PC-9 (cell line): ENCODE results near the gene TMEM45A. TPM values are rescaled to one million over a fixed set of nuclear protein-coding genes. Genes with fewer than 3 reads are reported as not detected.
A peak's percentile ranks its signal among the peaks of the same experiment; 100 is the strongest.

ENCODE experiments used
- BruUV-seq: library from RNA; stranded (reverse); fragments of 400-500 nt; replicated peaks from 2 replicates; lab custom pipeline; 2021; lab: Mats Ljungman, UMichigan
- CTCF ChIA-PET: fragments of 300-600 bp; sonication (Branson Sonifier 250); formaldehyde crosslinking; loops from one replicate; lab custom pipeline; 2022; ENCODE audit warnings: antibody characterized with exemption; lab: Charles Lee
- POLR2A ChIA-PET: fragments of 300-600 bp; sonication (Branson Sonifier 250); formaldehyde crosslinking; loops from one replicate; lab custom pipeline; 2022; ENCODE audit warnings: antibody characterized with exemption; ENCODE audit not compliant: unreplicated experiment; lab: Charles Lee
- DNase-seq, 2 experiments: peaks; one replicate each; pipeline versions ENCODE4 v3.0.0 to v3.0.0-alpha.2; 2015 to 2022; ENCODE audit warnings: mixed read lengths in 1 of 2
- H2AFZ ChIP-seq: fragments of 200-600 bp; sonication (generic); 2 replicates; pipeline ENCODE4 v1.8.1; 2017; ENCODE audit warnings: antibody characterized with exemption
- H3F3A ChIP-seq: fragments of 200-600 bp; sonication (generic); 2 replicates; pipeline ENCODE4 v1.8.1; 2017; ENCODE audit warnings: antibody characterized with exemption, mild to moderate bottlenecking, low read depth; ENCODE audit not compliant: insufficient read depth
- H3K27ac ChIP-seq: fragments of 200-600 bp; sonication (generic); 2 replicates; pipeline ENCODE4 v1.6.1; 2016; ENCODE audit warnings: mixed run types
- H3K27me3 ChIP-seq: fragments of 200-600 bp; sonication (generic); 2 replicates; pipeline ENCODE4 v1.6.1; 2016; ENCODE audit warnings: low read depth, mixed run types; ENCODE audit not compliant: insufficient read depth
- H3K36me3 ChIP-seq: fragments of 200-600 bp; sonication (generic); 2 replicates; pipeline ENCODE4 v1.6.1; 2016; ENCODE audit warnings: low read depth, mixed run types
- H3K4me1 ChIP-seq: fragments of 200-600 bp; sonication (generic); replicated peaks from 2 replicates; pipeline ENCODE4 v1.6.1; 2016; ENCODE audit warnings: mixed run types; ENCODE audit not compliant: insufficient read depth
- H3K4me2 ChIP-seq: fragments of 200-600 bp; sonication (generic); 2 replicates; pipeline ENCODE4 v1.6.1; 2017; ENCODE audit warnings: mixed run types
- H3K4me3 ChIP-seq: fragments of 200-600 bp; sonication (generic); 2 replicates; pipeline ENCODE4 v1.6.1; 2016; ENCODE audit warnings: mixed run types
- H3K79me2 ChIP-seq: fragments of 200-600 bp; sonication (generic); 2 replicates; pipeline ENCODE4 v1.6.1; 2017; ENCODE audit warnings: low read depth, mixed run types
- H3K9me2 ChIP-seq: fragments of 200-600 bp; sonication (generic); 2 replicates; pipeline ENCODE4 v1.8.1; 2017; ENCODE audit warnings: mild to moderate bottlenecking; ENCODE audit not compliant: insufficient read depth
- H3K9me3 ChIP-seq: fragments of 200-600 bp; sonication (generic); 2 replicates; pipeline ENCODE4 v1.8.1; 2016; ENCODE audit warnings: low read depth; ENCODE audit not compliant: insufficient read depth
- H4K20me1 ChIP-seq: fragments of 200-600 bp; sonication (generic); 2 replicates; pipeline ENCODE4 v1.8.1; 2017; ENCODE audit not compliant: insufficient read depth
- EZH2 ChIP-seq: fragments of 200-600 bp; sonication (generic); IDR thresholded peaks from 2 replicates; pipeline ENCODE4 v1.8.0; 2017; ENCODE audit warnings: antibody characterized with exemption, low read depth
- intact Hi-C: fragments of 100-400 bp; cut with micrococcal nuclease; formaldehyde crosslinking; loops from one replicate; pipeline ENCODE4 v1.10.0; 2022; ENCODE audit not compliant: unreplicated experiment
- total RNA-seq: library from RNA; stranded (reverse); gene quantifications from 2 replicates; pipeline ENCODE4 v1.2.3, GENCODE V29; 2021
- TF ChIP-seq, protein P1 (sequence below): fragments of 200-600 bp; sonication (generic); conservative IDR thresholded peaks from 2 replicates; pipeline ENCODE4 v1.6.1; 2017; ENCODE audit warnings: mixed run types, antibody characterized with exemption, mild to moderate bottlenecking, moderate library complexity

TMEM45A gene
- total RNA-seq, 1 experiment from 2014 or later = 31.1 TPM

DNA sequence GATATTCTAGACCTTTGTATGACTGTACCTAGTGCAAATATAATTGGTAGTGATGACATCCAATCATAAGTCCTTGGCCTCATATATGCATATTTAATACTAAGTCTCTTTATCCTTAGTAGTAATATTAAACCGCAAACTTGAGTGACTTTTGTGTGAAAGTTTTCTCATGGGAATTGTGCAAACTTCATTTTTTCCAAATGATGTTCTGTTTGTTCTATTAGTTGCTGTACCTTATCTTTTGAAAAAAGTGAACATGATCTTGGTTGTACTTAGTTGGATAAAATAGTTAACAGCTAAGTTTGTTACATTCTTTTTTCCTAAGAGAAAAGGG is 43.2 kb downstream of the TMEM45A start:
- 0 out of 2 replicates have a peak overlapping the region, but pooled peaks have one; percentile 3 for H3K27ac ChIP-seq
- H3K36me3 ChIP-seq = no peaks in the 10 kb centered on the region
- peaks cover 7% of the 10 kb centered on the region; the same call in 1 of the 2 replicates for H3K9me3 ChIP-seq
- no peak overlapping the region for H3K4me3 ChIP-seq
- CTCF ChIA-PET = no interaction called here
- no peak for TF ChIP-seq EZH2
- TF ChIP-seq, protein P1, sequence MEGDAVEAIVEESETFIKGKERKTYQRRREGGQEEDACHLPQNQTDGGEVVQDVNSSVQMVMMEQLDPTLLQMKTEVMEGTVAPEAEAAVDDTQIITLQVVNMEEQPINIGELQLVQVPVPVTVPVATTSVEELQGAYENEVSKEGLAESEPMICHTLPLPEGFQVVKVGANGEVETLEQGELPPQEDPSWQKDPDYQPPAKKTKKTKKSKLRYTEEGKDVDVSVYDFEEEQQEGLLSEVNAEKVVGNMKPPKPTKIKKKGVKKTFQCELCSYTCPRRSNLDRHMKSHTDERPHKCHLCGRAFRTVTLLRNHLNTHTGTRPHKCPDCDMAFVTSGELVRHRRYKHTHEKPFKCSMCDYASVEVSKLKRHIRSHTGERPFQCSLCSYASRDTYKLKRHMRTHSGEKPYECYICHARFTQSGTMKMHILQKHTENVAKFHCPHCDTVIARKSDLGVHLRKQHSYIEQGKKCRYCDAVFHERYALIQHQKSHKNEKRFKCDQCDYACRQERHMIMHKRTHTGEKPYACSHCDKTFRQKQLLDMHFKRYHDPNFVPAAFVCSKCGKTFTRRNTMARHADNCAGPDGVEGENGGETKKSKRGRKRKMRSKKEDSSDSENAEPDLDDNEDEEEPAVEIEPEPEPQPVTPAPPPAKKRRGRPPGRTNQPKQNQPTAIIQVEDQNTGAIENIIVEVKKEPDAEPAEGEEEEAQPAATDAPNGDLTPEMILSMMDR = no peak
- H3K4me2 ChIP-seq = peak overlapping the region; percentile 8; the same call in 1 of the 2 replicates
- no peaks in the 10 kb centered on the region for H3K27me3 ChIP-seq
- peaks cover 40% of the 10 kb centered on the region for H3K4me1 ChIP-seq
- H3F3A ChIP-seq = peaks cover 23% of the 10 kb centered on the region
- POLR2A ChIA-PET = interaction anchor here (1.0 kb wide), 1 partner anchor 43 kb away, joined by 6 read pairs; the partner anchor contains the start of gene TMEM45A
- H3K9me2 ChIP-seq = no peaks in the 10 kb centered on the region
- H4K20me1 ChIP-seq = no peaks in the 10 kb centered on the region
- DNase-seq = peak in 1 of 2 experiments; percentile 45
- intact Hi-C loops = no loop called here
- no TSS peak for BruUV-seq
- no peak overlapping the region for H2AFZ ChIP-seq
- H3K79me2 ChIP-seq = no peaks in the 10 kb centered on the region

DNA sequence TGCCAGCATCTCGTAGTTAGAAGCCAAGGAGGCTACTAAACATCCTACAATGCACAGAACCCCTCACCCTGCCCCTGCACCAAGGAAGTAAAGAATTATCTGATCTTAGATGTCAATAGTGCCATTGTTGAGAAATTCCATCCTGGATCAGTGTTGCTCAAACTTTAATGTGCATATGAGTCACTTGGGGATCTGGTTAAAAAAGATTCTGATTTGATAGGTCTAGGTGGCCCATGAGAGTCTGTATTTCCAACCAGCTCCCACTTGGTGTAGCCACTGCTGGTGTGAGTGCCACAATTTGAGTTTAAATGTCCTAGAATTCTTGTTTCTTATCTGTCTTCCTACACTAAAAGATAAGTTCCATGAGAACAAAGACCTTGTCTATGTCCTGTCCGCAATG is 43.7 kb downstream of the TMEM45A start:
- no TSS peak for BruUV-seq
- no peaks in the 10 kb centered on the region for H3K9me2 ChIP-seq
- peaks cover 23% of the 10 kb centered on the region for H3F3A ChIP-seq
- H3K27ac ChIP-seq = peak overlapping the region; percentile 26
- CTCF ChIA-PET = no interaction called here
- no peak overlapping the region for H2AFZ ChIP-seq
- POLR2A ChIA-PET = interaction anchor here (1.0 kb wide), 1 partner anchor 44 kb away, joined by 6 read pairs; the partner anchor contains the start of gene TMEM45A
- H3K9me3 ChIP-seq = peaks cover 7% of the 10 kb centered on the region; the same call in 1 of the 2 replicates
- intact Hi-C loops = loop anchor here (1.0 kb wide), 1 partner anchor 44 kb away; the partner anchor contains the start of gene TMEM45A
- DNase-seq = peak; percentile 1 to 85
- no peak overlapping the region for H3K4me3 ChIP-seq
- peak overlapping the region; percentile 8; the same call in 1 of the 2 replicates for H3K4me2 ChIP-seq
- TF ChIP-seq EZH2 = no peak
- TF ChIP-seq, protein P1 = no peak
- no peaks in the 10 kb centered on the region for H3K36me3 ChIP-seq
- no peaks in the 10 kb centered on the region for H3K27me3 ChIP-seq
- H3K4me1 ChIP-seq = peaks cover 41% of the 10 kb centered on the region
- H3K79me2 ChIP-seq = no peaks in the 10 kb centered on the region
- H4K20me1 ChIP-seq = no peaks in the 10 kb centered on the region

GRCh38 chr3:100537646-100538338 is 45.4 kb downstream of the TMEM45A start:
- Histone ChIP-seq H4K20me1 (no peaks in the 10 kb centered on the region), H3K9me2 (no peaks in the 10 kb centered on the region), H2AFZ (no peak overlapping the region), H3K4me1 (peaks cover 47% of the 10 kb centered on the region), H3K27me3 (no peaks in the 10 kb centered on the region), H3K9me3 (peaks cover 7% of the 10 kb centered on the region), H3K27ac (peak overlapping the region; percentile 47), H3F3A (peaks cover 23% of the 10 kb centered on the region), H3K36me3 (no peaks in the 10 kb centered on the region), H3K4me2 (peak overlapping the region; percentile 39), H3K79me2 (no peaks in the 10 kb centered on the region), H3K4me3 (no peak overlapping the region)
- ChIA-PET CTCF (interaction anchor here (0.5 kb wide), 1 partner anchor 14 kb away, joined by 4 read pairs; no protein-coding TSS in a partner anchor), POLR2A (no interaction called here)
- intact Hi-C loops = no loop called here
- no TSS peak for BruUV-seq
- TF ChIP-seq, protein P1 = no peak
- no peak for TF ChIP-seq EZH2
- peak; percentile 33 to 80 for DNase-seq
